SK-N-SH (cell line): Measurements from ENCODE around the gene RIPOR2. TPM values are rescaled to one million over a fixed set of nuclear protein-coding genes. Genes with fewer than 3 reads are reported as not detected.

ENCODE experiments used
- CTCF ChIA-PET: fragments of 300-600, 350-600 bp; formaldehyde crosslinking; extraction: SDS; loops from one replicate; lab custom pipeline; 2021; lab: Yijun Ruan, JAX
- POLR2A ChIA-PET: fragments of 350-600 bp; sonication (Branson Sonifier 250); formaldehyde crosslinking; extraction: SDS; loops from one replicate; lab custom pipeline; 2020; ENCODE audit warnings: antibody characterized with exemption, inconsistent platforms; lab: Yijun Ruan, JAX
- DNase-seq: peaks from one replicate; pipeline ENCODE4 v3.0.0; 2012
- H2AFZ ChIP-seq: fragments of 200-600 bp; sonication (generic); 2 replicates; pipeline ENCODE4 v1.8.1; 2016; ENCODE audit warnings: antibody characterized with exemption, mild to moderate bottlenecking, low read depth
- H3F3A ChIP-seq: fragments of 200-600 bp; sonication (generic); replicated peaks from 2 replicates; pipeline ENCODE3; 2016; ENCODE audit warnings: antibody characterized with exemption, mild to moderate bottlenecking; ENCODE audit not compliant: insufficient read depth
- H3K27ac ChIP-seq, 2 experiments: fragments of 200-500 bp in 1 of 2; fragments of 200-600 bp in 1 of 2; sonication (Bioruptor generic) in 1 of 2; sonication (generic), shearing (Covaris generic) in 1 of 2; 2 replicates each; pipeline versions ENCODE4 v1.5.1 to v1.6.1; 2014 to 2016; ENCODE audit warnings: low read depth in 2 of 2, inconsistent platforms in 1 of 2, low read length in 1 of 2, mild to moderate bottlenecking in 1 of 2, mixed read lengths in 1 of 2
- H3K27me3 ChIP-seq: fragments of 200-600 bp; sonication (generic), shearing (Covaris generic); 2 replicates; pipeline ENCODE4 v1.6.1; 2016; ENCODE audit warnings: mixed run types; ENCODE audit not compliant: insufficient read depth
- H3K36me3 ChIP-seq, 2 experiments: fragments of 200-500 bp in 1 of 2; fragments of 200-600 bp in 1 of 2; sonication (Bioruptor generic) in 1 of 2; sonication (generic) in 1 of 2; replicated peaks in 1 of 2; 2 replicates each; pipeline versions ENCODE3 to v1.5.1; 2014 to 2016; ENCODE audit warnings: low read length in 1 of 2, mild to moderate bottlenecking in 1 of 2; ENCODE audit not compliant: insufficient read depth in 2 of 2, control insufficient read depth in 1 of 2
- H3K4me1 ChIP-seq, 2 experiments: fragments of 200-500 bp in 1 of 2; fragments of 200-600 bp in 1 of 2; sonication (Bioruptor generic) in 1 of 2; sonication (generic), shearing (Covaris generic) in 1 of 2; 2 replicates each; pipeline versions ENCODE4 v1.5.1 to v1.6.1; 2014 to 2016; ENCODE audit warnings: low read depth in 1 of 2, low read length in 1 of 2, mixed run types in 1 of 2; ENCODE audit not compliant: insufficient read depth in 2 of 2, control insufficient read depth in 1 of 2
- H3K4me2 ChIP-seq: fragments of 200-600 bp; sonication (generic), shearing (Covaris generic); 2 replicates; pipeline ENCODE4 v1.6.1; 2017; ENCODE audit warnings: mixed run types
- H3K4me3 ChIP-seq, 2 experiments: fragments of 200-500 bp in 1 of 2; fragments of 200-600 bp in 1 of 2; sonication (Bioruptor generic) in 1 of 2; sonication (generic), shearing (Covaris generic) in 1 of 2; 2 replicates each; pipeline versions ENCODE4 v1.5.1 to v1.8.1; 2014 to 2016; ENCODE audit warnings: low read depth in 2 of 2, inconsistent platforms in 1 of 2, low read length in 1 of 2, mild to moderate bottlenecking in 1 of 2, mixed read lengths in 1 of 2, moderate library complexity in 1 of 2
- H3K79me2 ChIP-seq: fragments of 200-600 bp; sonication (generic); 2 replicates; pipeline ENCODE4 v1.8.1; 2017; ENCODE audit warnings: mild to moderate bottlenecking; ENCODE audit not compliant: insufficient read depth
- H3K9ac ChIP-seq: fragments of 200-600 bp; sonication (generic); 2 replicates; pipeline ENCODE4 v1.6.1; 2017; ENCODE audit warnings: mixed run types
- H3K9me2 ChIP-seq: fragments of 200-600 bp; sonication (generic); 2 replicates; pipeline ENCODE4 v1.6.1; 2017; ENCODE audit warnings: mixed run types
- H3K9me3 ChIP-seq: fragments of 200-600 bp; sonication (generic); 2 replicates; pipeline ENCODE4 v1.6.1; 2017; ENCODE audit warnings: mixed run types, mild to moderate bottlenecking, moderate library complexity
- H4K20me1 ChIP-seq: fragments of 200-600 bp; sonication (generic); 2 replicates; pipeline ENCODE4 v1.6.1; 2017; ENCODE audit warnings: mild to moderate bottlenecking, mixed run types; ENCODE audit not compliant: insufficient read depth
- ELF1 ChIP-seq: IDR thresholded peaks from 2 replicates; pipeline ENCODE4 v1.4.0; 2012
- EP300 ChIP-seq, 2 experiments: IDR thresholded peaks; 2 replicates each; pipeline versions ENCODE4 v1.4.0 to v1.6.1; 2012; ENCODE audit warnings: borderline replicate concordance in 1 of 2, low read depth in 1 of 2, low read length in 1 of 2
- EZH2phosphoT487 ChIP-seq: fragments of 200-600 bp; sonication (generic); IDR thresholded peaks from 2 replicates; pipeline ENCODE4 v1.6.1; 2017; ENCODE audit warnings: low read depth, mixed run types, mild to moderate bottlenecking, antibody characterized with exemption, moderate library complexity, borderline replicate concordance
- MEF2A ChIP-seq: IDR thresholded peaks from 2 replicates; pipeline ENCODE4 v1.4.0; 2012; ENCODE audit warnings: low read depth, borderline replicate concordance
- MXI1 ChIP-seq: IDR thresholded peaks from 2 replicates; pipeline ENCODE4 v1.6.1; 2012; ENCODE audit warnings: mild to moderate bottlenecking, low read depth, low read length, improper control_type of control experiment
- NFIC ChIP-seq: IDR thresholded peaks from 2 replicates; pipeline ENCODE4 v1.4.0; 2012; ENCODE audit warnings: borderline replicate concordance
- POLR2AphosphoS5 ChIP-seq: IDR thresholded peaks from 2 replicates; pipeline ENCODE4 v1.6.1; 2012; ENCODE audit warnings: low read depth, low read length
- RAD21 ChIP-seq: IDR thresholded peaks from 2 replicates; pipeline ENCODE4 v1.6.1; 2012; ENCODE audit warnings: mild to moderate bottlenecking, low read length
- RCOR1 ChIP-seq: fragments of 150-350 bp; IDR thresholded peaks from 2 replicates; pipeline ENCODE4 v1.6.1; 2017; ENCODE audit warnings: antibody characterized with exemption, low read length
- RXRA ChIP-seq: IDR thresholded peaks from 2 replicates; pipeline ENCODE4 v1.4.0; 2012; ENCODE audit warnings: low read depth, mild to moderate bottlenecking, borderline replicate concordance
- SMC3 ChIP-seq: IDR thresholded peaks from 2 replicates; pipeline ENCODE4 v1.6.1; 2012; ENCODE audit warnings: low read depth, low read length, improper control_type of control experiment
- TAF1 ChIP-seq: IDR thresholded peaks from 2 replicates; pipeline ENCODE4 v1.6.1; 2012; ENCODE audit warnings: low read depth, mild to moderate bottlenecking, low read length, moderate library complexity, borderline replicate concordance
- whole genome bisulfite sequencing: methylation state at CpG from one replicate; pipeline ENCODE4 v1.1.6; 2017; ENCODE audit warnings: low lambda C conversion rate; 5-methylcytosine and 5-hydroxymethylcytosine counted together
- polyA plus RNA-seq, 3 experiments: library from polyadenylated mRNA; depleted of rRNA; stranded (reverse); fragments of >200 nt; gene quantifications; 2 replicates each; pipeline ENCODE4 v1.2.3, GENCODE V29; 2012
- TF ChIP-seq, protein P1 (sequence below): fragments of 150-350 bp; IDR thresholded peaks from 2 replicates; pipeline ENCODE4 v1.6.1; 2017; ENCODE audit warnings: antibody characterized with exemption, low read length, low read depth, borderline replicate concordance
- TF ChIP-seq, protein P2 (sequence below): IDR thresholded peaks from 2 replicates; pipeline ENCODE4 v1.6.1; 2012; ENCODE audit warnings: mild to moderate bottlenecking, low read depth, low read length, moderate library complexity

Gene RIPOR2
- polyA plus RNA-seq, 1 of the 3 experiments (the other 2 are of a cell fraction) = 0.05 TPM

DNA sequence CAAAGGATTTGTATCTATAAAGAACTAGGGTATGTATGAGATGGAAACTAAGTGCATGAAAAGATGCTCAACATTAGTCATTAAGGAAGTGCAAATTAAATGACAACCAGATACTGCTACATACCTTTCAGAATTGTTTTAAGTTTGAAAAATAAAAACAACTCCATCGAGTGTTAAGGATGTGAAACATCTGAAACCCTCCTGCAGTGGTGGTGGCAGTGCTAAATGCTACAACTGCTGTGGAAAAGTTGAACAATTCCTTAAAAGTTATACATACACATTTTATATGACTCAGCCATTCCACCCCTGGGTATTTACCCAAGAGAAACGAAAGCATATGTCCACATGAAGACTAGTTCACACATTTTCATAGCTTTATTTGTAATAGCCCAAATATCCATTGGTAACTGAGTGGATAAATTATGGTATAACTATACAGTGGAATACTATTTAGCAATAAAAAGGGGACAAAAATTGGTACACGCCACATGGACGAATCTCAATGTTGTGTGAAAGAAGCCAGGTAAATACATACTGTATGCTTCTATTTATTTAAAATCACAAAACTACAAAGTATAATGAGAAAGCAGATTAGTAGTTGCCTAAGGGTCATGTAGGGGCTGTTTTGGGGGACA lies 147.6 kb downstream of the RIPOR2 start:
- H3K4me3 ChIP-seq = no peak overlapping the region
- WGBS = 76% methylated on average over 4 of the region's 4 CpGs
- no peak overlapping the region for H2AFZ ChIP-seq
- DNase-seq = no peak
- H3K4me1 ChIP-seq = no peaks in the 10 kb centered on the region
- H3K27me3 ChIP-seq = no peaks in the 10 kb centered on the region
- H4K20me1 ChIP-seq = no peaks in the 10 kb centered on the region
- H3K27ac ChIP-seq = no peak overlapping the region; a peak in 1 of 4 replicates
- H3K4me2 ChIP-seq = no peak overlapping the region
- POLR2A ChIA-PET = no interaction called here
- H3K9ac ChIP-seq = no peak overlapping the region
- no peaks in the 10 kb centered on the region for H3K9me2 ChIP-seq
- no peak for TF ChIP-seq POLR2AphosphoS5
- no peak for TF ChIP-seq RXRA
- TF ChIP-seq RCOR1 = no peak
- TF ChIP-seq EP300 (IDR thresholded peaks at IDR 0.05; ENCODE audit: borderline replicate concordance in 1 of 2, low read depth in 1 of 2, low read length in 1 of 2) = no peak
- no peak for TF ChIP-seq ELF1
- TF ChIP-seq NFIC = no peak
- no peak for TF ChIP-seq MEF2A
- H3K9me3 ChIP-seq = no peaks in the 10 kb centered on the region; the same call in 1 of the 2 replicates
- CTCF ChIA-PET = interaction anchor here (1.3 kb wide), 1 partner anchor 10 kb away, joined by 3 read pairs; no protein-coding TSS in a partner anchor
- H3K79me2 ChIP-seq = no peaks in the 10 kb centered on the region; the same call in 1 of the 2 replicates
- peaks cover 4% of the 10 kb centered on the region for H3F3A ChIP-seq
- H3K36me3 ChIP-seq = peaks cover 46 to 47% of the 10 kb centered on the region in 2 experiments

DNA sequence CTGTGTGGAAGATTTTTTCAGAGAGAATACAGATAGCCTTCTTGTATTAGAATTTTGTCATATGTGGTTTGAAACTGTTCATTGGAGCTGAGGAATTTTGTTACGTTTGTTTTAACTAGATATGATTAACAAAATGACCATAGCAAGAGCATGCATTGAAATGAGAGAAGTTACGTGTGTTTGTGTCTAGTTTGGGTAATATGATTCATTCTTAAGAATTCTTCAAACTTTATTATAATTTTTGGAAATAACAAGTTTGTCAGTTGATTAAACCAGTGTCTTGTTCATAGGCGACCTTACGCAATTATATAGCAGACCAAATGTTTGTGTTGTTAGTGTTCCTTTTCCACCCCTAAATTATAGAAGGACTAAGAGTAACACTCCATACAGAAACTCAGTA lies 155.6 kb downstream of the RIPOR2 start:
- H3K36me3 ChIP-seq = peaks cover 51 to 53% of the 10 kb centered on the region in 2 experiments
- no peak overlapping the region for H3K9ac ChIP-seq
- H3K4me3 ChIP-seq = no peak overlapping the region
- no peak for DNase-seq
- H3K9me3 ChIP-seq = no peaks in the 10 kb centered on the region
- H3K27me3 ChIP-seq = no peaks in the 10 kb centered on the region
- ChIA-PET CTCF (no interaction called here), POLR2A (no interaction called here)
- peaks cover 11 to 13% of the 10 kb centered on the region in 2 experiments; a peak in 3 of 4 replicates for H3K4me1 ChIP-seq
- peaks cover 9% of the 10 kb centered on the region for H3F3A ChIP-seq
- peaks cover 12% of the 10 kb centered on the region; the same call in 1 of the 2 replicates for H4K20me1 ChIP-seq
- H3K27ac ChIP-seq = no peak overlapping the region; a peak in 1 of 4 replicates
- WGBS = 98% methylated on average over 4 of the region's 4 CpGs
- H3K79me2 ChIP-seq = peaks cover 68% of the 10 kb centered on the region
- H3K9me2 ChIP-seq = no peaks in the 10 kb centered on the region
- no peak overlapping the region for H3K4me2 ChIP-seq
- no peak for TF ChIP-seq MEF2A
- TF ChIP-seq EZH2phosphoT487 = no peak
- TF ChIP-seq, protein P1, sequence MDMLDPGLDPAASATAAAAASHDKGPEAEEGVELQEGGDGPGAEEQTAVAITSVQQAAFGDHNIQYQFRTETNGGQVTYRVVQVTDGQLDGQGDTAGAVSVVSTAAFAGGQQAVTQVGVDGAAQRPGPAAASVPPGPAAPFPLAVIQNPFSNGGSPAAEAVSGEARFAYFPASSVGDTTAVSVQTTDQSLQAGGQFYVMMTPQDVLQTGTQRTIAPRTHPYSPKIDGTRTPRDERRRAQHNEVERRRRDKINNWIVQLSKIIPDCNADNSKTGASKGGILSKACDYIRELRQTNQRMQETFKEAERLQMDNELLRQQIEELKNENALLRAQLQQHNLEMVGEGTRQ = no peak
- no peak for TF ChIP-seq RAD21
- no peak for TF ChIP-seq NFIC
- no peak for TF ChIP-seq TAF1
- no peak for TF ChIP-seq MXI1
- no peak for TF ChIP-seq SMC3
- TF ChIP-seq, protein P2, sequence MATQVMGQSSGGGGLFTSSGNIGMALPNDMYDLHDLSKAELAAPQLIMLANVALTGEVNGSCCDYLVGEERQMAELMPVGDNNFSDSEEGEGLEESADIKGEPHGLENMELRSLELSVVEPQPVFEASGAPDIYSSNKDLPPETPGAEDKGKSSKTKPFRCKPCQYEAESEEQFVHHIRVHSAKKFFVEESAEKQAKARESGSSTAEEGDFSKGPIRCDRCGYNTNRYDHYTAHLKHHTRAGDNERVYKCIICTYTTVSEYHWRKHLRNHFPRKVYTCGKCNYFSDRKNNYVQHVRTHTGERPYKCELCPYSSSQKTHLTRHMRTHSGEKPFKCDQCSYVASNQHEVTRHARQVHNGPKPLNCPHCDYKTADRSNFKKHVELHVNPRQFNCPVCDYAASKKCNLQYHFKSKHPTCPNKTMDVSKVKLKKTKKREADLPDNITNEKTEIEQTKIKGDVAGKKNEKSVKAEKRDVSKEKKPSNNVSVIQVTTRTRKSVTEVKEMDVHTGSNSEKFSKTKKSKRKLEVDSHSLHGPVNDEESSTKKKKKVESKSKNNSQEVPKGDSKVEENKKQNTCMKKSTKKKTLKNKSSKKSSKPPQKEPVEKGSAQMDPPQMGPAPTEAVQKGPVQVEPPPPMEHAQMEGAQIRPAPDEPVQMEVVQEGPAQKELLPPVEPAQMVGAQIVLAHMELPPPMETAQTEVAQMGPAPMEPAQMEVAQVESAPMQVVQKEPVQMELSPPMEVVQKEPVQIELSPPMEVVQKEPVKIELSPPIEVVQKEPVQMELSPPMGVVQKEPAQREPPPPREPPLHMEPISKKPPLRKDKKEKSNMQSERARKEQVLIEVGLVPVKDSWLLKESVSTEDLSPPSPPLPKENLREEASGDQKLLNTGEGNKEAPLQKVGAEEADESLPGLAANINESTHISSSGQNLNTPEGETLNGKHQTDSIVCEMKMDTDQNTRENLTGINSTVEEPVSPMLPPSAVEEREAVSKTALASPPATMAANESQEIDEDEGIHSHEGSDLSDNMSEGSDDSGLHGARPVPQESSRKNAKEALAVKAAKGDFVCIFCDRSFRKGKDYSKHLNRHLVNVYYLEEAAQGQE = no peak
- TF ChIP-seq RXRA = no peak
- no peak overlapping the region for H2AFZ ChIP-seq
